HEK293 (cell line): Measurements from ENCODE around the gene MAGED2.

ENCODE experiments used
- CTCF ChIA-PET: fragments of 350-600 bp; formaldehyde crosslinking; extraction: SDS; loops from one replicate; lab custom pipeline; 2021; ENCODE audit warnings: antibody characterized with exemption; lab: Yijun Ruan, JAX
- POLR2A ChIA-PET: fragments of 300-600 bp; formaldehyde crosslinking; extraction: SDS; loops from one replicate; lab custom pipeline; 2020; ENCODE audit warnings: antibody characterized with exemption, inconsistent platforms; lab: Yijun Ruan, JAX
- H3K27ac ChIP-seq: fragments of 200-500 bp; sonication (Bioruptor generic); 2 replicates; pipeline ENCODE4 v1.5.1; 2014; ENCODE audit warnings: low read depth, low read length, control low read depth, inconsistent platforms; ENCODE audit errors: extremely low read depth
- H3K36me3 ChIP-seq, 2 experiments: fragments of 200-500 bp in 1 of 2; sonication (Bioruptor generic) in 1 of 2; 1 replicate in 1 of 2; 2 replicates in 1 of 2; pipeline ENCODE4 v1.5.1; 2014 to 2017; ENCODE audit warnings: inconsistent platforms in 2 of 2, low read length in 2 of 2; ENCODE audit not compliant: control insufficient read depth in 2 of 2, insufficient read depth in 1 of 2
- H3K4me1 ChIP-seq: fragments of 200-500 bp; sonication (Bioruptor generic); 2 replicates; pipeline ENCODE4 v1.5.1; 2014; ENCODE audit warnings: mild to moderate bottlenecking, low read length, inconsistent platforms; ENCODE audit not compliant: control insufficient read depth, insufficient read depth
- H3K4me3 ChIP-seq: 2 replicates; pipeline ENCODE4 v1.5.1; 2011; ENCODE audit warnings: low read depth, mild to moderate bottlenecking, control low read depth, low read length, moderate library complexity
- H3K9me3 ChIP-seq: fragments of 200-500 bp; sonication (Bioruptor generic); 2 replicates; pipeline ENCODE4 v1.5.1; 2014; ENCODE audit warnings: low read depth, low read length, inconsistent platforms; ENCODE audit not compliant: control insufficient read depth, insufficient read depth
- EGR2 ChIP-seq: fragments of 450-650 bp; formaldehyde crosslinking; IDR thresholded peaks from 2 replicates; pipeline ENCODE4 v1.5.1; 2016; ENCODE audit warnings: low read depth, missing biosample characterization, missing genetic modification characterization
- GLI4 ChIP-seq: fragments of 450-650 bp; formaldehyde crosslinking; IDR thresholded peaks from 2 replicates; pipeline ENCODE4 v1.5.1; 2016; ENCODE audit warnings: missing biosample characterization, missing genetic modification characterization
- GLIS1 ChIP-seq: fragments of 450-650 bp; formaldehyde crosslinking; IDR thresholded peaks from 2 replicates; pipeline ENCODE4 v1.5.1; 2016; ENCODE audit warnings: missing biosample characterization, missing genetic modification characterization
- HOXC10 ChIP-seq: sonication (generic); formaldehyde crosslinking; IDR thresholded peaks from 2 replicates; pipeline ENCODE4 v1.8.1; 2023; ENCODE audit warnings: mild to moderate bottlenecking, missing genetic modification reagents
- KLF10 ChIP-seq: fragments of 450-650 bp; IDR thresholded peaks from 2 replicates; pipeline ENCODE4 v1.5.1; 2018; ENCODE audit warnings: missing biosample characterization, mild to moderate bottlenecking, missing genetic modification characterization
- KLF7 ChIP-seq: fragments of 450-650 bp; formaldehyde crosslinking; IDR thresholded peaks from 2 replicates; pipeline ENCODE4 v1.5.1; 2016; ENCODE audit warnings: missing biosample characterization, missing genetic modification characterization, borderline replicate concordance
- MZF1 ChIP-seq: fragments of 450-650 bp; formaldehyde crosslinking; IDR thresholded peaks from 2 replicates; pipeline ENCODE4 v1.5.1; 2017; ENCODE audit warnings: missing biosample characterization, missing genetic modification characterization, borderline replicate concordance
- OSR2 ChIP-seq: fragments of 450-650 bp; formaldehyde crosslinking; IDR thresholded peaks from 2 replicates; pipeline ENCODE4 v1.5.1; 2016; ENCODE audit warnings: missing biosample characterization, missing genetic modification characterization
- SCRT2 ChIP-seq: fragments of 450-650 bp; formaldehyde crosslinking; IDR thresholded peaks from 2 replicates; pipeline ENCODE4 v1.5.1; 2016; ENCODE audit warnings: missing biosample characterization, missing genetic modification characterization
- ZBTB1 ChIP-seq: fragments of 450-650 bp; formaldehyde crosslinking; IDR thresholded peaks from 2 replicates; pipeline ENCODE4 v1.5.1; 2016; ENCODE audit warnings: missing biosample characterization, missing genetic modification characterization
- ZBTB10 ChIP-seq: fragments of 450-650 bp; formaldehyde crosslinking; IDR thresholded peaks from 2 replicates; pipeline ENCODE4 v1.5.1; 2016; ENCODE audit warnings: missing biosample characterization, missing genetic modification characterization
- ZBTB26 ChIP-seq: fragments of 450-650 bp; formaldehyde crosslinking; optimal IDR thresholded peaks from 2 replicates; pipeline ENCODE3; 2016; ENCODE audit warnings: missing biosample characterization, mild to moderate bottlenecking, missing genetic modification characterization
- ZBTB6 ChIP-seq: fragments of 450-650 bp; formaldehyde crosslinking; IDR thresholded peaks from 2 replicates; pipeline ENCODE4 v1.5.1; 2017; ENCODE audit warnings: missing biosample characterization, missing genetic modification characterization
- ZNF121 ChIP-seq: fragments of 450-650 bp; formaldehyde crosslinking; IDR thresholded peaks from 2 replicates; pipeline ENCODE4 v1.5.1; 2016; ENCODE audit warnings: missing biosample characterization, missing genetic modification characterization
- ZNF133 ChIP-seq: fragments of 450-650 bp; formaldehyde crosslinking; IDR thresholded peaks from 2 replicates; pipeline ENCODE4 v1.5.1; 2016; ENCODE audit warnings: missing biosample characterization, missing genetic modification characterization
- ZNF140 ChIP-seq: fragments of 450-650 bp; formaldehyde crosslinking; IDR thresholded peaks from 2 replicates; pipeline ENCODE4 v1.5.1; 2016; ENCODE audit warnings: missing biosample characterization, missing genetic modification characterization
- ZNF214 ChIP-seq: fragments of 450-650 bp; formaldehyde crosslinking; IDR thresholded peaks from 2 replicates; pipeline ENCODE4 v1.5.1; 2017; ENCODE audit warnings: missing biosample characterization, mild to moderate bottlenecking, missing genetic modification characterization, borderline replicate concordance
- ZNF274 ChIP-seq, 2 experiments: fragments of 200-500 bp in 1 of 2; fragments of 450-650 bp in 1 of 2; sonication (Bioruptor generic) in 1 of 2; formaldehyde crosslinking in 1 of 2; IDR thresholded peaks; 2 replicates each; pipeline versions ENCODE4 v1.5.1 to v1.6.1; 2014 to 2016; ENCODE audit warnings: borderline replicate concordance in 1 of 2, inconsistent platforms in 1 of 2, low read length in 1 of 2, missing biosample characterization in 1 of 2, missing genetic modification characterization in 1 of 2
- ZNF324 ChIP-seq: fragments of 450-650 bp; formaldehyde crosslinking; IDR thresholded peaks from 2 replicates; pipeline ENCODE4 v1.5.1; 2016; ENCODE audit warnings: missing biosample characterization, missing genetic modification characterization
- ZNF354C ChIP-seq: fragments of 450-650 bp; formaldehyde crosslinking; IDR thresholded peaks from 2 replicates; pipeline ENCODE4 v1.5.1; 2016; ENCODE audit warnings: missing biosample characterization, missing genetic modification characterization, low read depth, borderline replicate concordance
- ZNF48 ChIP-seq: fragments of 450-650 bp; formaldehyde crosslinking; IDR thresholded peaks from 2 replicates; pipeline ENCODE4 v1.5.1; 2016; ENCODE audit warnings: missing biosample characterization, missing genetic modification characterization
- ZNF514 ChIP-seq: fragments of 450-650 bp; formaldehyde crosslinking; IDR thresholded peaks from 2 replicates; pipeline ENCODE4 v1.5.1; 2016; ENCODE audit warnings: missing biosample characterization, missing genetic modification characterization
- ZNF529 ChIP-seq: fragments of 450-650 bp; formaldehyde crosslinking; IDR thresholded peaks from 2 replicates; pipeline ENCODE4 v1.5.1; 2017; ENCODE audit warnings: missing genetic modification characterization, missing biosample characterization; ENCODE audit not compliant: insufficient replicate concordance
- ZNF560 ChIP-seq: fragments of 450-650 bp; formaldehyde crosslinking; IDR thresholded peaks from 2 replicates; pipeline ENCODE4 v1.5.1; 2017; ENCODE audit warnings: missing biosample characterization, missing genetic modification characterization, borderline replicate concordance
- ZNF610 ChIP-seq: fragments of 450-650 bp; formaldehyde crosslinking; IDR thresholded peaks from 2 replicates; pipeline ENCODE4 v1.5.1; 2016; ENCODE audit warnings: missing biosample characterization, missing genetic modification characterization, borderline replicate concordance
- ZNF701 ChIP-seq: fragments of 450-650 bp; formaldehyde crosslinking; IDR thresholded peaks from 2 replicates; pipeline ENCODE4 v1.5.1; 2016; ENCODE audit warnings: missing biosample characterization, missing genetic modification characterization
- ZSCAN5A ChIP-seq: fragments of 450-650 bp; formaldehyde crosslinking; IDR thresholded peaks from 2 replicates; pipeline ENCODE4 v1.5.1; 2016; ENCODE audit warnings: missing biosample characterization, missing genetic modification characterization
- TF ChIP-seq, protein P1 (sequence below): fragments of 450-650 bp; formaldehyde crosslinking; IDR thresholded peaks from 2 replicates; pipeline ENCODE4 v1.5.1; 2016; ENCODE audit warnings: missing biosample characterization, missing genetic modification characterization

Gene MAGED2

DNA sequence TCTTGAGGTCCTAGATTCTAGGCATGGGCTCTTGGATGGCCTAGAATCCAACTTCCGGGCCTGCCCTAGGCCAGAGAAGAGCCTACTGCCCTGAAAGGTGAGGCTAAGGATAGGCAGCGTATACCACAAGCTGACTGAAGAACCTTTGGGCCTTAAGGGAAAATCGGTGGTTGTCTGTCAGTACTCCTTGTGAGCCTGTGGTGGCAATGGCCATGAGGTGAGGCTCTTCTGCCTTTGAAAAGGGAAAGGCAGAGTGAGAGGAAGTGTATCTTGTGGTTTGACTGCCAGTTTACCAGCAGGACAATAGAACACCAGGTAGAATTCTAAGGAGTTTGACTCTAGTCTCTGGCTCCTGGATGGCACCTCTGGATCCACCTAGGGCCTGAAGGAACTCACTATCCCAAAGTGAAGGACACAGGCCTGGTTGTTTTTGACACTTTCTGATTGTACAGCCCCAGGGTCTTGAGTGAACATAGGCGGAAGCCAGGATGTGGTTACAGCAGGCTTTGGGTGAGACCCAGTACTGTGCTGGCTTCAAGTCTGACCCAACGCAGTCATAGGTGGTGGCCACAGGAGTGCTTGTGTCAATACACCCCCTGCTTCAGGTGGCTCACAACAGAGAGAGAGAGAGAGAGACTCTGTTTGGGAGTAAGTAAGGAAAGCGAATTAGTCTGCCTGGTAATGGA, 30.4 kb upstream of the MAGED2 start:
- H3K4me3 ChIP-seq: no peak overlapping the region
- no peaks in the 10 kb centered on the region for H3K36me3 ChIP-seq
- ChIA-PET POLR2A (no interaction called here), CTCF (no interaction called here)
- no peaks in the 10 kb centered on the region for H3K9me3 ChIP-seq
- TF ChIP-seq ZBTB6 (tag by site-specific recombination) (no peak), HOXC10 (CRISPR knock-in tag) (no peak), ZNF133 (tag by site-specific recombination) (no peak), KLF7 (no peak), ZNF140 (tag by site-specific recombination) (no peak), ZNF324 (tag by site-specific recombination) (no peak), ZNF610 (tag by site-specific recombination) (no peak), EGR2 (tag by site-specific recombination) (no peak), ZNF701 (no peak), ZNF354C (tag by site-specific recombination) (no peak), KLF10 (no peak), MZF1 (tag by site-specific recombination) (no peak), GLI4 (tag by site-specific recombination) (no peak), ZNF121 (tag by site-specific recombination) (no peak), ZNF560 (tag by site-specific recombination) (no peak), ZBTB26 (tag by site-specific recombination) (no peak), ZNF529 (tag by site-specific recombination) (no peak), ZNF514 (no peak), ZSCAN5A (tag by site-specific recombination) (no peak)
- TF ChIP-seq, protein P1, sequence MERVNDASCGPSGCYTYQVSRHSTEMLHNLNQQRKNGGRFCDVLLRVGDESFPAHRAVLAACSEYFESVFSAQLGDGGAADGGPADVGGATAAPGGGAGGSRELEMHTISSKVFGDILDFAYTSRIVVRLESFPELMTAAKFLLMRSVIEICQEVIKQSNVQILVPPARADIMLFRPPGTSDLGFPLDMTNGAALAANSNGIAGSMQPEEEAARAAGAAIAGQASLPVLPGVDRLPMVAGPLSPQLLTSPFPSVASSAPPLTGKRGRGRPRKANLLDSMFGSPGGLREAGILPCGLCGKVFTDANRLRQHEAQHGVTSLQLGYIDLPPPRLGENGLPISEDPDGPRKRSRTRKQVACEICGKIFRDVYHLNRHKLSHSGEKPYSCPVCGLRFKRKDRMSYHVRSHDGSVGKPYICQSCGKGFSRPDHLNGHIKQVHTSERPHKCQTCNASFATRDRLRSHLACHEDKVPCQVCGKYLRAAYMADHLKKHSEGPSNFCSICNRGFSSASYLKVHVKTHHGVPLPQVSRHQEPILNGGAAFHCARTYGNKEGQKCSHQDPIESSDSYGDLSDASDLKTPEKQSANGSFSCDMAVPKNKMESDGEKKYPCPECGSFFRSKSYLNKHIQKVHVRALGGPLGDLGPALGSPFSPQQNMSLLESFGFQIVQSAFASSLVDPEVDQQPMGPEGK (tag by site-specific recombination): no peak
- H3K4me1 ChIP-seq: no peaks in the 10 kb centered on the region
- no peak overlapping the region for H3K27ac ChIP-seq

- Histone ChIP-seq H3K27ac (no peak overlapping the region), H3K9me3 (no peaks in the 10 kb centered on the region), H3K4me1 (no peaks in the 10 kb centered on the region), H3K36me3 (no peaks in the 10 kb centered on the region), H3K4me3 (no peak overlapping the region)
- CTCF ChIA-PET: interaction anchor here (0.7 to 1.4 kb wide), 6 partner anchors 46 to 544 kb away, joined by 3 to 7 read pairs (median 3); no protein-coding TSS in a partner anchor
- POLR2A ChIA-PET: no interaction called here
- TF ChIP-seq GLIS1 (tag by site-specific recombination): no peak
- no peak for TF ChIP-seq ZNF274 (IDR thresholded peaks at IDR 0.05; ENCODE audit: low read length)
- no peak for TF ChIP-seq ZNF274 (tag by site-specific recombination; IDR thresholded peaks at IDR 0.05; ENCODE audit: borderline replicate concordance)
- TF ChIP-seq SCRT2 (tag by site-specific recombination): no peak
- no peak for TF ChIP-seq OSR2 (tag by site-specific recombination)
- TF ChIP-seq ZBTB1 (tag by site-specific recombination): no peak
- TF ChIP-seq ZNF48 (tag by site-specific recombination): no peak
- TF ChIP-seq ZBTB10 (tag by site-specific recombination): no peak
- TF ChIP-seq ZNF214 (tag by site-specific recombination): no peak
- TF ChIP-seq GLI4 (tag by site-specific recombination): no peak
These were observed 21.6 kb upstream of the MAGED2 start for GRCh38 chrX:54785901-54786300.
